HCT116 (cell line): Measurements from ENCODE around the gene CELA2B. TPM values are rescaled to one million over a fixed set of nuclear protein-coding genes. Genes with fewer than 3 reads are reported as not detected.

Experiments used
- ATAC-seq: fragments of 200-7000 bp; cut with Tn5 transposase; 2 replicates; pipeline ENCODE4 v1.9.1; 2020; ENCODE audit warnings: mild to moderate bottlenecking, moderate library complexity
- BruUV-seq: library from RNA; stranded (reverse); fragments of 400-500 nt; replicated peaks from 2 replicates; lab custom pipeline; 2021; lab: Mats Ljungman, UMichigan
- CTCF ChIA-PET: fragments of 300-600 bp; sonication (Branson Sonifier 250); formaldehyde crosslinking; loops from one replicate; lab custom pipeline; 2021; ENCODE audit warnings: antibody characterized with exemption; lab: Charles Lee
- POLR2A ChIA-PET: fragments of 300-600, 350-600 bp; sonication (Branson Sonifier 250); formaldehyde crosslinking; loops from one replicate; lab custom pipeline; 2021; ENCODE audit warnings: antibody characterized with exemption; lab: Charles Lee
- RAD21 ChIA-PET, 2 experiments: fragments of 300-600 bp; sonication (Branson Sonifier 250); formaldehyde crosslinking; loops; one replicate each; lab custom pipeline; 2023; ENCODE audit warnings: low total read pairs in 2 of 2; ENCODE audit not compliant: uncharacterized antibody in 2 of 2, unreplicated experiment in 2 of 2, low non-redundant PET in 1 of 2; lab: Charles Lee
- DNase-seq: peaks from one replicate; pipeline ENCODE4 v3.0.0-alpha.2; 2010; ENCODE audit warnings: low read depth, low spot score
- H2AFZ ChIP-seq: fragments of 200-600 bp; shearing (Covaris generic), sonication (generic); 2 replicates; pipeline ENCODE4 v1.6.1; 2017; ENCODE audit warnings: low read depth, mixed run types, mixed read lengths, antibody characterized with exemption, low read length; ENCODE audit not compliant: poor library complexity, severe bottlenecking
- H3K27ac ChIP-seq: 2 replicates; pipeline ENCODE4 v1.5.1; 2012; ENCODE audit warnings: low read depth, low read length
- H3K27me3 ChIP-seq: fragments of 200-600 bp; sonication (generic); 2 replicates; pipeline ENCODE4 v1.6.1; 2016; ENCODE audit warnings: mixed run types, low read length, mixed read lengths; ENCODE audit not compliant: insufficient read depth
- H3K36me3 ChIP-seq, 2 experiments: fragments of 200-500 bp in 1 of 2; fragments of 200-600 bp in 1 of 2; sonication (Bioruptor generic) in 1 of 2; sonication (generic) in 1 of 2; 2 replicates each; pipeline versions ENCODE4 v1.5.1 to v1.6.1; 2014 to 2016; ENCODE audit warnings: low read length in 2 of 2, inconsistent platforms in 1 of 2, mixed read lengths in 1 of 2, mixed run types in 1 of 2; ENCODE audit not compliant: insufficient read depth in 2 of 2, control insufficient read depth in 1 of 2
- H3K4me1 ChIP-seq, 2 experiments: fragments of 200-600 bp in 1 of 2; sonication (generic) in 1 of 2; 2 replicates each; pipeline versions ENCODE4 v1.5.1 to v1.6.1; 2012 to 2017; ENCODE audit warnings: low read length in 2 of 2, inconsistent platforms in 1 of 2, mild to moderate bottlenecking in 1 of 2, mixed read lengths in 1 of 2, mixed run types in 1 of 2, moderate library complexity in 1 of 2; ENCODE audit not compliant: insufficient read depth in 2 of 2, control insufficient read depth in 1 of 2
- H3K4me2 ChIP-seq: fragments of 200-600 bp; sonication (generic); 2 replicates; pipeline ENCODE4 v1.6.1; 2017; ENCODE audit warnings: mixed run types, low read length, mixed read lengths
- H3K4me3 ChIP-seq, 2 experiments: fragments of 200-600 bp in 1 of 2; sonication (generic) in 1 of 2; replicated peaks in 1 of 2; 2 replicates each; pipeline ENCODE4 v1.5.1; 2011 to 2016; ENCODE audit warnings: low read length in 2 of 2, control low read depth in 1 of 2, low read depth in 1 of 2, mild to moderate bottlenecking in 1 of 2, mixed read lengths in 1 of 2, mixed run types in 1 of 2
- H3K79me2 ChIP-seq: fragments of 200-600 bp; sonication (generic); 2 replicates; pipeline ENCODE4 v1.6.1; 2017; ENCODE audit warnings: mild to moderate bottlenecking, mixed run types, low read length, moderate library complexity, mixed read lengths; ENCODE audit not compliant: insufficient read depth
- H3K9ac ChIP-seq: fragments of 200-600 bp; sonication (generic); 2 replicates; pipeline ENCODE4 v1.6.1; 2016; ENCODE audit warnings: low read length, mixed read lengths
- H3K9me2 ChIP-seq: fragments of 200-600 bp; sonication (generic), shearing (Covaris generic); 2 replicates; pipeline ENCODE4 v1.6.1; 2017; ENCODE audit warnings: mixed run types, mild to moderate bottlenecking, moderate library complexity; ENCODE audit not compliant: insufficient read depth
- H3K9me3 ChIP-seq, 2 experiments: fragments of 200-500 bp in 1 of 2; fragments of 200-600 bp in 1 of 2; sonication (Bioruptor generic) in 1 of 2; sonication (generic) in 1 of 2; 2 replicates each; pipeline ENCODE4 v1.6.1; 2014 to 2017; ENCODE audit warnings: low read length in 2 of 2, mixed read lengths in 2 of 2, inconsistent platforms in 1 of 2, low read depth in 1 of 2, mild to moderate bottlenecking in 1 of 2, mixed run types in 1 of 2, moderate library complexity in 1 of 2; ENCODE audit not compliant: control insufficient read depth in 1 of 2, insufficient read depth in 1 of 2
- H4K20me1 ChIP-seq: fragments of 200-600 bp; sonication (generic), shearing (Covaris generic); 2 replicates; pipeline ENCODE4 v1.6.1; 2017; ENCODE audit warnings: mixed run types, mild to moderate bottlenecking, moderate library complexity; ENCODE audit not compliant: insufficient read depth
- ATF3 ChIP-seq: IDR thresholded peaks from 2 replicates; pipeline ENCODE4 v1.6.1; 2012
- CBX3 ChIP-seq: IDR thresholded peaks from 2 replicates; pipeline ENCODE4 v1.6.1; 2012; ENCODE audit warnings: low read depth
- CEBPB ChIP-seq: IDR thresholded peaks from 2 replicates; pipeline ENCODE4 v1.6.1; 2012; ENCODE audit warnings: low read depth
- ELF1 ChIP-seq: IDR thresholded peaks from 2 replicates; pipeline ENCODE4 v1.6.1; 2012; ENCODE audit warnings: low read depth, borderline replicate concordance
- EZH2 ChIP-seq: fragments of 200-600 bp; sonication (generic); IDR thresholded peaks from 2 replicates; pipeline ENCODE4 v1.6.1; 2017; ENCODE audit warnings: antibody characterized with exemption, mixed run types
- EZH2phosphoT487 ChIP-seq: fragments of 200-600 bp; IDR thresholded peaks from 2 replicates; pipeline ENCODE4 v1.6.1; 2018; ENCODE audit warnings: antibody characterized with exemption, borderline replicate concordance
- FOSL1 ChIP-seq: IDR thresholded peaks from 2 replicates; pipeline ENCODE4 v1.6.1; 2012; ENCODE audit warnings: low read depth
- POLR2AphosphoS5 ChIP-seq: IDR thresholded peaks from 2 replicates; pipeline ENCODE4 v1.6.1; 2011; ENCODE audit warnings: mild to moderate bottlenecking, low read depth, low read length, moderate library complexity
- SIN3A ChIP-seq: IDR thresholded peaks from 2 replicates; pipeline ENCODE4 v1.6.1; 2012; ENCODE audit warnings: low read depth
- SRF ChIP-seq: IDR thresholded peaks from 2 replicates; pipeline ENCODE4 v1.6.1; 2012; ENCODE audit warnings: low read depth
- TCF7L2 ChIP-seq: IDR thresholded peaks from 2 replicates; pipeline ENCODE4 v1.7.0; 2011; ENCODE audit warnings: borderline replicate concordance, inconsistent platforms; ENCODE audit not compliant: insufficient read depth, insufficient read length; ENCODE audit errors: extremely low read depth
- ZNF274 ChIP-seq: fragments of 200-500 bp; sonication (Bioruptor generic); IDR thresholded peaks from 2 replicates; pipeline ENCODE4 v1.6.1; 2014; ENCODE audit warnings: mild to moderate bottlenecking, low read depth, low read length, inconsistent platforms
- intact Hi-C: fragments of 100-400 bp; cut with micrococcal nuclease; formaldehyde crosslinking; loops from 2 replicates; pipeline ENCODE4 v1.10.0; 2022
- total RNA-seq: library from RNA; stranded (reverse); gene quantifications from one replicate; pipeline ENCODE4 v1.2.1, GENCODE V29; 2021; ENCODE audit not compliant: unreplicated experiment
- TF ChIP-seq, protein P1 (sequence below): IDR thresholded peaks from 2 replicates; pipeline ENCODE4 v1.6.1; 2012; ENCODE audit warnings: low read depth
- TF ChIP-seq, protein P2 (sequence below), 3 experiments: fragments of 200-600 bp in 1 of 3; sonication (generic) in 1 of 3; IDR thresholded peaks in 2 of 3; conservative IDR thresholded peaks in 1 of 3; 2 replicates each; pipeline ENCODE4 v1.5.1; 2012 to 2017; ENCODE audit warnings: low read depth in 2 of 3, low read length in 2 of 3, antibody characterized with exemption in 1 of 3, borderline replicate concordance in 1 of 3, control low read depth in 1 of 3, mild to moderate bottlenecking in 1 of 3, mixed read lengths in 1 of 3, mixed run types in 1 of 3, moderate library complexity in 1 of 3; ENCODE audit not compliant: insufficient read depth in 1 of 3

CELA2B gene
- total RNA-seq, 1 experiment from 2014 or later, result not detected

- TF ChIP-seq, protein P1, sequence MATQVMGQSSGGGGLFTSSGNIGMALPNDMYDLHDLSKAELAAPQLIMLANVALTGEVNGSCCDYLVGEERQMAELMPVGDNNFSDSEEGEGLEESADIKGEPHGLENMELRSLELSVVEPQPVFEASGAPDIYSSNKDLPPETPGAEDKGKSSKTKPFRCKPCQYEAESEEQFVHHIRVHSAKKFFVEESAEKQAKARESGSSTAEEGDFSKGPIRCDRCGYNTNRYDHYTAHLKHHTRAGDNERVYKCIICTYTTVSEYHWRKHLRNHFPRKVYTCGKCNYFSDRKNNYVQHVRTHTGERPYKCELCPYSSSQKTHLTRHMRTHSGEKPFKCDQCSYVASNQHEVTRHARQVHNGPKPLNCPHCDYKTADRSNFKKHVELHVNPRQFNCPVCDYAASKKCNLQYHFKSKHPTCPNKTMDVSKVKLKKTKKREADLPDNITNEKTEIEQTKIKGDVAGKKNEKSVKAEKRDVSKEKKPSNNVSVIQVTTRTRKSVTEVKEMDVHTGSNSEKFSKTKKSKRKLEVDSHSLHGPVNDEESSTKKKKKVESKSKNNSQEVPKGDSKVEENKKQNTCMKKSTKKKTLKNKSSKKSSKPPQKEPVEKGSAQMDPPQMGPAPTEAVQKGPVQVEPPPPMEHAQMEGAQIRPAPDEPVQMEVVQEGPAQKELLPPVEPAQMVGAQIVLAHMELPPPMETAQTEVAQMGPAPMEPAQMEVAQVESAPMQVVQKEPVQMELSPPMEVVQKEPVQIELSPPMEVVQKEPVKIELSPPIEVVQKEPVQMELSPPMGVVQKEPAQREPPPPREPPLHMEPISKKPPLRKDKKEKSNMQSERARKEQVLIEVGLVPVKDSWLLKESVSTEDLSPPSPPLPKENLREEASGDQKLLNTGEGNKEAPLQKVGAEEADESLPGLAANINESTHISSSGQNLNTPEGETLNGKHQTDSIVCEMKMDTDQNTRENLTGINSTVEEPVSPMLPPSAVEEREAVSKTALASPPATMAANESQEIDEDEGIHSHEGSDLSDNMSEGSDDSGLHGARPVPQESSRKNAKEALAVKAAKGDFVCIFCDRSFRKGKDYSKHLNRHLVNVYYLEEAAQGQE, result no peak
Measured at GRCh38 chr1:15472587-15472986, 3.3 kb upstream of the CELA2B start (continued).

- Histone ChIP-seq H3K9me3 (no peaks in the 10 kb centered on the region), H3K9me2 (no peaks in the 10 kb centered on the region), H3K27ac (no peak overlapping the region), H3K9ac (no peak overlapping the region), H3K4me2 (no peak overlapping the region), H2AFZ (no peak overlapping the region), H3K27me3 (no peaks in the 10 kb centered on the region), H3K4me3 (no peak overlapping the region), H4K20me1 (no peaks in the 10 kb centered on the region), H3K79me2 (no peaks in the 10 kb centered on the region), H3K36me3 (no peaks in the 10 kb centered on the region), H3K4me1 (no peaks in the 10 kb centered on the region)
- no TSS peak for BruUV-seq
- ATAC-seq, result no peak
- ChIA-PET RAD21 (no interaction called here), CTCF (no interaction called here), POLR2A (no interaction called here)
- TF ChIP-seq FOSL1, result no peak
- no peak for TF ChIP-seq EZH2
- no peak for TF ChIP-seq SIN3A
- TF ChIP-seq EZH2phosphoT487, result no peak
- no peak for TF ChIP-seq TCF7L2
- TF ChIP-seq, protein P1, result no peak
- TF ChIP-seq SRF, result no peak
- no peak for TF ChIP-seq CEBPB
- TF ChIP-seq ELF1, result no peak
- no peak for TF ChIP-seq CBX3
- no peak for TF ChIP-seq POLR2AphosphoS5
- no peak for TF ChIP-seq ATF3
- TF ChIP-seq, protein P2, sequence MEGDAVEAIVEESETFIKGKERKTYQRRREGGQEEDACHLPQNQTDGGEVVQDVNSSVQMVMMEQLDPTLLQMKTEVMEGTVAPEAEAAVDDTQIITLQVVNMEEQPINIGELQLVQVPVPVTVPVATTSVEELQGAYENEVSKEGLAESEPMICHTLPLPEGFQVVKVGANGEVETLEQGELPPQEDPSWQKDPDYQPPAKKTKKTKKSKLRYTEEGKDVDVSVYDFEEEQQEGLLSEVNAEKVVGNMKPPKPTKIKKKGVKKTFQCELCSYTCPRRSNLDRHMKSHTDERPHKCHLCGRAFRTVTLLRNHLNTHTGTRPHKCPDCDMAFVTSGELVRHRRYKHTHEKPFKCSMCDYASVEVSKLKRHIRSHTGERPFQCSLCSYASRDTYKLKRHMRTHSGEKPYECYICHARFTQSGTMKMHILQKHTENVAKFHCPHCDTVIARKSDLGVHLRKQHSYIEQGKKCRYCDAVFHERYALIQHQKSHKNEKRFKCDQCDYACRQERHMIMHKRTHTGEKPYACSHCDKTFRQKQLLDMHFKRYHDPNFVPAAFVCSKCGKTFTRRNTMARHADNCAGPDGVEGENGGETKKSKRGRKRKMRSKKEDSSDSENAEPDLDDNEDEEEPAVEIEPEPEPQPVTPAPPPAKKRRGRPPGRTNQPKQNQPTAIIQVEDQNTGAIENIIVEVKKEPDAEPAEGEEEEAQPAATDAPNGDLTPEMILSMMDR (IDR thresholded peaks at IDR 0.05 in 2 of 3, conservative IDR thresholded peaks at IDR 0.05 in 1 of 3; ENCODE audit: borderline replicate concordance in 1 of 3, insufficient read depth in 1 of 3, low read depth in 2 of 3, low read length in 2 of 3), result no peak
- TF ChIP-seq ZNF274, result no peak
- DNase-seq, result no peak
- intact Hi-C loops, result no loop called here
Measured at GRCh38 chr1:15476927-15477326, 1.0 kb downstream of the CELA2B start.
